Chondrocyte (in vitro differentiated cells): Measurements from ENCODE around the gene DENND2C. TPM values are rescaled to one million over a fixed set of nuclear protein-coding genes. Genes with fewer than 3 reads are reported as not detected.
"Not testable (repeated sequence)": the region's sequence is repeated elsewhere in the genome, so short reads cannot be mapped to it uniquely, and the experiment has no call there.

ENCODE experiments used
- DNase-seq: peaks from one replicate; pipeline ENCODE4 v3.0.0; 2021; ENCODE audit warnings: mixed read lengths, low spot score
- H3K27ac Mint-ChIP-seq: one replicate; pipeline ENCODE4 v1.8.0; 2021; ENCODE audit warnings: mild to moderate bottlenecking, moderate library complexity, mixed read lengths; ENCODE audit not compliant: unreplicated experiment
- H3K27me3 Mint-ChIP-seq: 2 replicates; pipeline ENCODE4 v1.8.0; 2021; ENCODE audit warnings: low read depth, mixed read lengths
- H3K36me3 Mint-ChIP-seq: 2 replicates; pipeline ENCODE4 v1.8.0; 2021; ENCODE audit warnings: low read depth, mixed read lengths
- H3K4me1 Mint-ChIP-seq: 2 replicates; pipeline ENCODE4 v1.8.0; 2021; ENCODE audit warnings: low read depth, mild to moderate bottlenecking, mixed read lengths
- H3K4me3 Mint-ChIP-seq: one replicate; pipeline ENCODE4 v1.8.0; 2021; ENCODE audit warnings: mild to moderate bottlenecking, moderate library complexity, mixed read lengths; ENCODE audit not compliant: unreplicated experiment
- H3K9me3 Mint-ChIP-seq: 2 replicates; pipeline ENCODE4 v1.8.0; 2021; ENCODE audit warnings: low read depth, mixed read lengths
- CTCF ChIP-seq: fragments of 200-600 bp; sonication (generic); IDR thresholded peaks from 2 replicates; pipeline ENCODE4 v1.5.0; 2021; ENCODE audit warnings: antibody characterized with exemption, mild to moderate bottlenecking, moderate library complexity
- total RNA-seq: library from RNA; stranded (reverse); gene quantifications from 3 replicates; pipeline ENCODE4 v1.2.1, GENCODE V29; 2021

Gene DENND2C
- total RNA-seq, 1 donor from 2014 or later = 3.3 TPM

GRCh38 chr1:114585231-114585630, 84.6 kb downstream of the DENND2C start:
- Mint-ChIP-seq H3K4me1 (peaks cover 57% of the 10 kb centered on the region), H3K9me3 (no peaks in the 10 kb centered on the region), H3K27me3 (no peaks in the 10 kb centered on the region), H3K4me3 (peak overlapping the region; percentile 19), H3K36me3 (no peaks in the 10 kb centered on the region), H3K27ac (peak overlapping the region; percentile 90)
- DNase-seq = no peak
- no peak for TF ChIP-seq CTCF

GRCh38 chr1:114581335-114582287, 88.2 kb downstream of the DENND2C start, which contains the start of gene BCAS2:
BCAS2 (minus strand) TSS chr1:114581615; CDS start chr1:114581591, 24 bp downstream.
- peaks cover 41% of the 10 kb centered on the region for H3K4me1 Mint-ChIP-seq
- H3K4me3 Mint-ChIP-seq = peak within 1 kb of the TSS; percentile 91
- H3K9me3 Mint-ChIP-seq = no peaks in the 10 kb centered on the region
- H3K27me3 Mint-ChIP-seq = no peaks in the 10 kb centered on the region
- TF ChIP-seq CTCF = peak; percentile 12
- DNase-seq = peak; percentile 96
- peaks cover 4% of the 10 kb centered on the region for H3K36me3 Mint-ChIP-seq
- H3K27ac Mint-ChIP-seq = peak within 1 kb of the TSS; percentile 96

GRCh38 chr1:114574365-114574764, 95.5 kb downstream of the DENND2C start:
- Mint-ChIP-seq H3K4me3 (no peak overlapping the region), H3K27me3 (no peaks in the 10 kb centered on the region), H3K27ac (no peak overlapping the region), H3K9me3 (no peaks in the 10 kb centered on the region), H3K36me3 (peaks cover 27% of the 10 kb centered on the region), H3K4me1 (no peaks in the 10 kb centered on the region)
- TF ChIP-seq CTCF = no peak
- DNase-seq = no peak

- no peak overlapping the region for H3K27ac Mint-ChIP-seq
- no peak for DNase-seq
- peaks cover 30% of the 10 kb centered on the region for H3K36me3 Mint-ChIP-seq
- H3K27me3 Mint-ChIP-seq = no peaks in the 10 kb centered on the region
- no peak for TF ChIP-seq CTCF
- peaks cover 5% of the 10 kb centered on the region for H3K9me3 Mint-ChIP-seq
- H3K4me3 Mint-ChIP-seq = no peak overlapping the region
- H3K4me1 Mint-ChIP-seq = no peaks in the 10 kb centered on the region
Measured at GRCh38 chr1:114564141-114564540, 105.7 kb downstream of the DENND2C start.

- peaks cover 27% of the 10 kb centered on the region for H3K36me3 Mint-ChIP-seq
- H3K4me1 Mint-ChIP-seq, H3K9me3 Mint-ChIP-seq, H3K4me3 Mint-ChIP-seq, H3K27me3 Mint-ChIP-seq, DNase-seq, H3K27ac Mint-ChIP-seq: not testable (repeated sequence)
Measured at GRCh38 chr1:114562978-114563510, 106.8 kb downstream of the DENND2C start.
